ENCODE measurements around the gene NCS1.

- TF ChIP-seq CTCF (conservative IDR thresholded peaks at IDR 0.05) (no peak), ZFX (IDR thresholded peaks at IDR 0.05) (no peak)
Observed at GRCh38 chr9:130143279-130143893, 28.8 kb upstream of the NCS1 start.

Measured in C4-2B (cell line).